GM12878 (cell line): ENCODE measurements around the gene SIL1. TPM values are rescaled to one million over a fixed set of nuclear protein-coding genes. Genes with fewer than 3 reads are reported as not detected.

Experiments used
- ATAC-seq: fragments of 200-7000 bp; cut with Tn5 transposase; 3 replicates; pipeline ENCODE4 v1.9.1; 2020; ENCODE audit warnings: mild to moderate bottlenecking, moderate library complexity
- BruUV-seq: library from RNA; stranded (reverse); fragments of 400-500 nt; replicated peaks from 2 replicates; lab custom pipeline; 2021; lab: Mats Ljungman, UMichigan
- CTCF ChIA-PET: fragments of 300-600 bp; sonication (Branson Sonifier 250); formaldehyde crosslinking; extraction: SDS; loops from one replicate; lab custom pipeline; 2021; ENCODE audit warnings: inconsistent platforms; lab: Yijun Ruan, JAX
- POLR2A ChIA-PET: fragments of 350-600 bp; formaldehyde crosslinking; extraction: SDS; loops from one replicate; lab custom pipeline; 2021; ENCODE audit warnings: inconsistent platforms; lab: Charles Lee
- RAD21 ChIA-PET: fragments of 300-600 bp; sonication (Branson Sonifier 250); formaldehyde crosslinking; loops from one replicate; lab custom pipeline; 2023; ENCODE audit warnings: antibody characterized with exemption; ENCODE audit not compliant: unreplicated experiment; lab: Charles Lee
- SMC1A ChIA-PET: fragments of 300-600 bp; sonication (Branson Sonifier 250); formaldehyde crosslinking; loops from one replicate; lab custom pipeline; 2023; ENCODE audit not compliant: unreplicated experiment, uncharacterized antibody; lab: Charles Lee
- DNase-seq: peaks from one replicate; pipeline ENCODE4 v3.0.0-alpha.2; 2011; ENCODE audit warnings: low read depth, low spot score
- FAIRE-seq: peaks from 3 replicates; lab custom pipeline; 2011; peaks lifted over from hg19 to GRCh38; lab: Jason Lieb, UNC
- H2AFZ ChIP-seq: 2 replicates; pipeline ENCODE4 v1.6.0; 2011; ENCODE audit warnings: low read depth, low read length, control low read depth; ENCODE audit not compliant: control insufficient read depth
- H3K27ac ChIP-seq: 2 replicates; pipeline ENCODE4 v1.5.1; 2011; ENCODE audit warnings: control low read depth; ENCODE audit not compliant: control insufficient read depth, insufficient read depth
- H3K27me3 ChIP-seq, 2 experiments: replicated peaks in 1 of 2; 2 replicates each; pipeline versions ENCODE4 v1.6.0 to v1.6.1; 2011; ENCODE audit warnings: low read length in 1 of 2; ENCODE audit not compliant: control insufficient read depth in 2 of 2, insufficient read depth in 2 of 2
- H3K36me3 ChIP-seq, 2 experiments: 2 replicates each; pipeline ENCODE4 v1.5.1; 2011; ENCODE audit warnings: low read length in 1 of 2; ENCODE audit not compliant: control insufficient read depth in 2 of 2, insufficient read depth in 2 of 2
- H3K4me1 ChIP-seq: 2 replicates; pipeline ENCODE4 v1.6.1; 2011; ENCODE audit warnings: mild to moderate bottlenecking, low read length, moderate library complexity, mixed read lengths; ENCODE audit not compliant: control insufficient read depth, insufficient read depth
- H3K4me2 ChIP-seq: 2 replicates; pipeline ENCODE4 v1.6.0; 2011; ENCODE audit warnings: control low read depth; ENCODE audit not compliant: control insufficient read depth, insufficient read depth
- H3K4me3 ChIP-seq: fragments of 200-600 bp; sonication (generic); 2 replicates; pipeline ENCODE4 v1.5.1; 2016
- H3K79me2 ChIP-seq: 2 replicates; pipeline ENCODE4 v1.6.0; 2011; ENCODE audit warnings: low read length; ENCODE audit not compliant: control insufficient read depth, insufficient read depth
- H3K9ac ChIP-seq: 2 replicates; pipeline ENCODE4 v1.8.0; 2011; ENCODE audit warnings: low read length, control low read depth, mixed read lengths; ENCODE audit not compliant: control insufficient read depth, insufficient read depth
- H3K9me3 ChIP-seq: replicated peaks from 3 replicates; pipeline ENCODE4 v1.5.1; 2011; ENCODE audit warnings: mild to moderate bottlenecking, low read length; ENCODE audit not compliant: control insufficient read depth, insufficient read depth
- H4K20me1 ChIP-seq: 2 replicates; pipeline ENCODE4 v1.6.0; 2011; ENCODE audit not compliant: control insufficient read depth, insufficient read depth
- CHD2 ChIP-seq: IDR thresholded peaks from 2 replicates; pipeline ENCODE4 v1.6.1; 2011; ENCODE audit warnings: low read depth, low read length, improper control_type of control experiment, borderline replicate concordance
- ESRRA ChIP-seq: IDR thresholded peaks from 2 replicates; pipeline ENCODE4 v1.6.1; 2012; ENCODE audit warnings: mild to moderate bottlenecking, low read length, improper control_type of control experiment
- ETV6 ChIP-seq, 2 experiments: fragments of 450-650 bp in 1 of 2; IDR thresholded peaks in 1 of 2; conservative IDR thresholded peaks in 1 of 2; 2 replicates each; pipeline ENCODE4 v1.6.1; 2014; ENCODE audit warnings: antibody characterized with exemption in 1 of 2, borderline replicate concordance in 1 of 2, low read depth in 1 of 2, mild to moderate bottlenecking in 1 of 2, moderate library complexity in 1 of 2
- IKZF1 ChIP-seq: fragments of 450-650 bp; conservative IDR thresholded peaks from 2 replicates; pipeline ENCODE4 v1.6.1; 2017; ENCODE audit warnings: antibody characterized with exemption, mild to moderate bottlenecking
- NFIC ChIP-seq: IDR thresholded peaks from 2 replicates; pipeline ENCODE4 v1.6.1; 2012; ENCODE audit warnings: low read depth, mild to moderate bottlenecking, inconsistent platforms, low read length, moderate library complexity
- SREBF1 ChIP-seq: IDR thresholded peaks from 2 replicates; pipeline ENCODE4 v1.6.1; 2012; ENCODE audit warnings: mild to moderate bottlenecking, low read length
- STAT1 ChIP-seq: fragments of 450-650 bp; conservative IDR thresholded peaks from 2 replicates; pipeline ENCODE4 v1.6.1; 2014; ENCODE audit warnings: antibody characterized with exemption, mild to moderate bottlenecking
- STAT3 ChIP-seq: IDR thresholded peaks from 2 replicates; pipeline ENCODE4 v1.6.1; 2011; ENCODE audit warnings: low read depth, low read length, improper control_type of control experiment
- USF2 ChIP-seq: IDR thresholded peaks from 2 replicates; pipeline ENCODE4 v1.6.1; 2011; ENCODE audit warnings: low read depth, low read length, improper control_type of control experiment, borderline replicate concordance
- ZBED1 ChIP-seq: IDR thresholded peaks from 2 replicates; pipeline ENCODE4 v1.6.1; 2016; ENCODE audit warnings: borderline replicate concordance
- ZNF207 ChIP-seq: fragments of 450-650 bp; IDR thresholded peaks from 2 replicates; pipeline ENCODE4 v1.6.1; 2014; ENCODE audit warnings: antibody characterized with exemption, mild to moderate bottlenecking, borderline replicate concordance
- ZNF384 ChIP-seq: IDR thresholded peaks from 2 replicates; pipeline ENCODE4 v1.6.1; 2012; ENCODE audit warnings: low read depth, mild to moderate bottlenecking, low read length, improper control_type of control experiment, borderline replicate concordance
- ZNF687 ChIP-seq: fragments of 450-650 bp; IDR thresholded peaks from 2 replicates; pipeline ENCODE4 v1.6.1; 2017; ENCODE audit warnings: mild to moderate bottlenecking, moderate library complexity
- WGBS: methylation state at CpG from one replicate; pipeline ENCODE4 v1.1.6; 2016; ENCODE audit warnings: low lambda C conversion rate; ENCODE audit not compliant: insufficient replicate concordance, insufficient coverage; ENCODE audit errors: missing lambda C conversion rate; 5-methylcytosine and 5-hydroxymethylcytosine counted together
- in situ Hi-C: fragments of 300-500 bp; cut with MboI; formaldehyde crosslinking; loops from 9 replicates; pipeline ENCODE4 v1.14.3; 2018; ENCODE audit warnings: mixed read lengths
- intact Hi-C: fragments of 100-400 bp; cut with micrococcal nuclease; formaldehyde crosslinking; loops from one replicate; pipeline ENCODE4 v1.14.2; 2022; ENCODE audit not compliant: unreplicated experiment
- polyA plus RNA-seq, 11 experiments: library from polyadenylated mRNA; depleted of rRNA in 4 of 11; unstranded in 6 of 11; stranded (reverse) in 5 of 11; fragments of >200 nt; fragmentation: Nextera tagmentation in 4 of 11; fragmentation: Illumina TruSeq in 1 of 11; extraction: Ambion mirVana in 4 of 11; extraction: Trizol in 1 of 11; gene quantifications; 1 replicate in 1 of 11; 2 replicates in 10 of 11; pipeline versions ENCODE4 v1.2.1 to v1.2.3, GENCODE V29; 2011 to 2016; ENCODE audit warnings: inconsistent platforms in 2 of 11, missing spikeins in 2 of 11, low read depth in 1 of 11
- total RNA-seq, 4 experiments: library from RNA; depleted of rRNA in 3 of 4; stranded (reverse); fragments of >200 nt in 3 of 4; fragmentation: Illumina TruSeq in 1 of 4; extraction: Trizol in 1 of 4; gene quantifications; 2 replicates each; pipeline versions ENCODE4 v1.2.1 to v1.2.3, GENCODE V29; 2013 to 2021

Gene SIL1
- total and polyA plus RNA-seq, 10 of the 15 experiments (the other 5 are each of a cell fraction or from before 2014, with no cell fraction given) = 4.1 to 49.8 (median 29.4) TPM

GRCh38 chr5:139014726-139015125 lies 183.4 kb downstream of the SIL1 start:
- no peak for TF ChIP-seq IKZF1
- TF ChIP-seq STAT1 = no peak
- TF ChIP-seq, all 136 proteins: peak for 0
- Histone ChIP-seq H3K4me2 (no peak overlapping the region), H3K4me1 (no peaks in the 10 kb centered on the region), H3K27me3 (no peaks in the 10 kb centered on the region), H4K20me1 (no peaks in the 10 kb centered on the region), H3K4me3 (no peak overlapping the region), H2AFZ (no peak overlapping the region), H3K9ac (no peak overlapping the region), H3K27ac (no peak overlapping the region), H3K79me2 (no peaks in the 10 kb centered on the region), H3K9me3 (no peaks in the 10 kb centered on the region), H3K36me3 (peaks cover 0 to 5% of the 10 kb centered on the region in 2 experiments; a peak in 1 of 4 replicates)
- in situ Hi-C loops = no loop called here
- no peak for ATAC-seq
- ChIA-PET SMC1A (no interaction called here), POLR2A (no interaction called here), RAD21 (no interaction called here), CTCF (no interaction called here)
- 97% methylated on average over 4 of the region's 4 CpGs for WGBS
- BruUV-seq = no TSS peak
- no peak for FAIRE-seq
- intact Hi-C loops = no loop called here
- no peak for DNase-seq

- ChIA-PET CTCF (interaction anchor here (0.6 to 1.2 kb wide), 4 partner anchors 9 to 466 kb away, joined by 3 read pairs; no protein-coding TSS in a partner anchor), RAD21 (no interaction called here)
- TF ChIP-seq ESRRA (no peak), NFIC (no peak), ZNF384 (no peak), ETV6 (conservative IDR thresholded peaks at IDR 0.05 in 1 of 2, IDR thresholded peaks at IDR 0.05 in 1 of 2; ENCODE audit: borderline replicate concordance in 1 of 2, low read depth in 1 of 2) (no peak), ZNF207 (no peak), SREBF1 (no peak), CHD2 (no peak), USF2 (no peak), STAT3 (no peak), ZNF687 (no peak), ZBED1 (no peak)
Measured at GRCh38 chr5:139012176-139012575, 186.0 kb downstream of the SIL1 start.

More at GRCh38 chr5:139012176-139012575, 186.0 kb downstream of the SIL1 start:
- in situ Hi-C loops = no loop called here
- intact Hi-C loops = no loop called here
- H3K27me3 ChIP-seq = no peaks in the 10 kb centered on the region
- H4K20me1 ChIP-seq = no peaks in the 10 kb centered on the region
- H3K36me3 ChIP-seq = no peaks in the 10 kb centered on the region; a peak in 1 of 4 replicates
- no peak overlapping the region for H2AFZ ChIP-seq
- H3K9ac ChIP-seq = no peak overlapping the region
- H3K4me3 ChIP-seq = no peak overlapping the region
- DNase-seq = no peak
- no TSS peak for BruUV-seq
- WGBS = 97% methylated on average over 4 of the region's 4 CpGs
- no peak for ATAC-seq
- H3K4me1 ChIP-seq = no peaks in the 10 kb centered on the region
- no peak overlapping the region for H3K27ac ChIP-seq
- SMC1A ChIA-PET = interaction anchor here (1.4 kb wide), 1 partner anchor 35 kb away, joined by 3 read pairs; no protein-coding TSS in a partner anchor
- no peaks in the 10 kb centered on the region for H3K79me2 ChIP-seq
- no peak overlapping the region for H3K4me2 ChIP-seq
- H3K9me3 ChIP-seq = no peaks in the 10 kb centered on the region
- FAIRE-seq = no peak
- POLR2A ChIA-PET = no interaction called here
